Transverse colon (tissue), 4 donors: ENCODE results near the gene SEPHS1. TPM values are rescaled to one million over a fixed set of nuclear protein-coding genes. Genes with fewer than 3 reads are reported as not detected.
"Not testable (repeated sequence)": the region's sequence is repeated elsewhere in the genome, so short reads cannot be mapped to it uniquely, and the experiment has no call there.

Source experiments
- DNase-seq: peaks from one replicate; pipeline ENCODE4 v3.0.0-alpha.2; 2019
- H3K27ac ChIP-seq, 4 donors: fragments of 200-600 bp; sonication (generic); 2 replicates each; pipeline ENCODE4 v1.5.1; 2016 to 2018; ENCODE audit warnings: inconsistent platforms in 4 of 4
- H3K27me3 ChIP-seq: fragments of 200-600 bp; sonication (generic); 2 replicates; pipeline ENCODE4 v1.5.1; 2017; ENCODE audit warnings: inconsistent platforms
- H3K36me3 ChIP-seq, 4 donors: fragments of 200-600 bp; sonication (generic); 2 replicates each; pipeline ENCODE4 v1.5.1; 2017 to 2019; ENCODE audit warnings: inconsistent platforms in 4 of 4
- H3K4me1 ChIP-seq, 4 donors: fragments of 200-600 bp; sonication (generic); 2 replicates each; pipeline ENCODE4 v1.5.1; 2017 to 2020; ENCODE audit warnings: inconsistent platforms in 4 of 4
- H3K4me3 ChIP-seq, 4 donors: fragments of 200-600 bp; sonication (generic); 1 replicate in 1 of 4; 2 replicates in 3 of 4; pipeline versions ENCODE4 v1.5.1 to v1.6.1; 2017 to 2019; ENCODE audit warnings: inconsistent platforms in 4 of 4
- H3K9me3 ChIP-seq, 2 donors: fragments of 200-600 bp; sonication (generic); 2 replicates each; pipeline ENCODE4 v1.5.1; 2017 to 2019; ENCODE audit warnings: inconsistent platforms in 2 of 2
- CTCF ChIP-seq, 5 experiments: fragments of 200-600 bp in 3 of 5; fragments of 450-650 bp in 2 of 5; sonication (generic) in 3 of 5; IDR thresholded peaks; 1 replicate in 2 of 5; 2 replicates in 3 of 5; pipeline ENCODE4 v1.5.1; 2016 to 2017; ENCODE audit warnings: antibody characterized with exemption in 5 of 5, inconsistent platforms in 3 of 5, mild to moderate bottlenecking in 2 of 5, moderate library complexity in 1 of 5
- EP300 ChIP-seq: sonication (generic); formaldehyde crosslinking; IDR thresholded peaks from one replicate; pipeline ENCODE4 v1.6.1; 2017; ENCODE audit warnings: antibody characterized with exemption, low read depth
- POLR2A ChIP-seq: fragments of 450-650 bp; IDR thresholded peaks from one replicate; pipeline ENCODE4 v1.6.1; 2016; ENCODE audit warnings: antibody characterized with exemption, mild to moderate bottlenecking, moderate library complexity
- POLR2AphosphoS5 ChIP-seq, 3 donors: sonication (generic); formaldehyde crosslinking; IDR thresholded peaks; one replicate each; pipeline ENCODE4 v1.6.1; 2016; ENCODE audit warnings: antibody characterized with exemption in 3 of 3
- WGBS, 2 donors: methylation state at CpG; one replicate each; pipeline ENCODE4 v1.1.5; 2018; ENCODE audit warnings: low coverage in 1 of 2; 5-methylcytosine and 5-hydroxymethylcytosine counted together
- in situ Hi-C, 4 donors: fragments of 200-750 bp; cut with MboI; loops; one replicate each; pipeline versions ENCODE4 v1.15.0 to v1.15.1; 2017; ENCODE audit warnings: low sequenced_read_pairs in 3 of 4, low pct_ligation_motif_present in 1 of 4, low pct_unique_long_range_greater_than_20kb in 1 of 4
- intact Hi-C: fragments of 100-400 bp; cut with DNase I; formaldehyde crosslinking; loops from one replicate; pipeline ENCODE4 v1.15.1; 2023; ENCODE audit warnings: low total_unique reads
- total RNA-seq, 4 donors: library from RNA; depleted of rRNA; stranded (reverse); fragments of >200 nt; gene quantifications; one replicate each; pipeline ENCODE4 v1.1.0, GENCODE V29; 2016

Gene SEPHS1
- total RNA-seq, 4 donors from 2014 or later: 14.6 to 44.6 (median 28.5) TPM

GRCh38 chr10:13334556-13334955 is 13.5 kb downstream of the SEPHS1 start:
- Histone ChIP-seq H3K27me3 (no peaks in the 10 kb centered on the region), H3K9me3 (no peaks in the 10 kb centered on the region), H3K4me1 (peaks cover 9 to 30% (median 19%) of the 10 kb centered on the region in 4 donors), H3K36me3 (peaks cover 0 to 33% (median 5%) of the 10 kb centered on the region in 4 donors), H3K4me3 (no peak overlapping the region), H3K27ac (no peak overlapping the region)
- intact Hi-C loops (no loop called here), in situ Hi-C loops (no loop called here)
- no peak for DNase-seq
- TF ChIP-seq CTCF (IDR thresholded peaks at IDR 0.05): no peak
- TF ChIP-seq EP300: no peak
- no peak for TF ChIP-seq POLR2AphosphoS5 (IDR thresholded peaks at IDR 0.05)
- no peak for TF ChIP-seq POLR2A
- 91 to 100% methylated on average over 1 to 2 of the region's 2 CpGs for WGBS, 2 donors

- WGBS, 2 donors: 80 to 97% methylated on average over 1 to 5 of the region's 5 CpGs
- no peak overlapping the region for H3K27ac ChIP-seq
- intact Hi-C loops: no loop called here
- DNase-seq: no peak
- in situ Hi-C loops: no loop called here
- H3K9me3 ChIP-seq: no peaks in the 10 kb centered on the region
- H3K27me3 ChIP-seq: no peaks in the 10 kb centered on the region
- H3K36me3 ChIP-seq: peaks cover 0 to 44% (median 13%) of the 10 kb centered on the region in 4 donors
- no peak overlapping the region for H3K4me3 ChIP-seq
- no peak for TF ChIP-seq EP300
- TF ChIP-seq POLR2A: no peak
- peaks cover 0 to 3% (median under 1%) of the 10 kb centered on the region in 4 donors for H3K4me1 ChIP-seq
These were observed 16.4 kb downstream of the SEPHS1 start for GRCh38 chr10:13331646-13332045.

DNA sequence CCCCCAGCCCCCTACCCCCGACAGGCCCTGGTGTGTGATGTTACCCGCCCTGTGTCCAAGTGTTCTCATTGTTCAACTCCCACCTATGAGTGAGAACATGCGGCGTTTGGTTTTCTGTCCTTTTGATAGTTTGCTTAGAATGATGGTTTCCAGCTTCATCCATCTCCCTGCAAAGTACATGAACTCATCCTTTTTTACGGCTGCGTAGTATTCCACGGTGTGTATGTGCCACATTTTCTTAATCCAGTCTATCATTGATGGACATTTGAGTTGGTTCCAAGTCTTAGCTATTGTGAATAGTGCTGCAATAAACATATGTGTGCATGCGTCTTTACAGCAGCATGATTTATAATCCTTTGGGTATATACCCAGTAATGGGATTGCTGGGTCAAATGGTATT is 17.1 kb downstream of the SEPHS1 start:
- H3K4me3 ChIP-seq, H3K27me3 ChIP-seq, in situ Hi-C loops, DNase-seq, H3K9me3 ChIP-seq, H3K27ac ChIP-seq, H3K4me1 ChIP-seq, intact Hi-C loops: not testable (repeated sequence)
- WGBS, 2 donors: 96% methylated on average over 8 of the region's 8 CpGs
- peaks cover 0 to 50% (median 17%) of the 10 kb centered on the region in 4 donors for H3K36me3 ChIP-seq

GRCh38 chr10:13329565-13329964 is 18.5 kb downstream of the SEPHS1 start:
- Histone ChIP-seq H3K27me3 (no peaks in the 10 kb centered on the region), H3K9me3 (no peaks in the 10 kb centered on the region), H3K36me3 (peaks cover 0 to 61% (median 17%) of the 10 kb centered on the region in 4 donors), H3K4me3 (no peak overlapping the region), H3K4me1 (peaks cover 0 to 3% (median 0%) of the 10 kb centered on the region in 4 donors), H3K27ac (no peak overlapping the region)
- intact Hi-C loops (no loop called here), in situ Hi-C loops (no loop called here)
- WGBS, 2 donors: 75 to 90% methylated on average over 1 to 3 of the region's 3 CpGs
- TF ChIP-seq POLR2AphosphoS5 (IDR thresholded peaks at IDR 0.05) (no peak), EP300 (no peak)
- no peak for DNase-seq

DNA sequence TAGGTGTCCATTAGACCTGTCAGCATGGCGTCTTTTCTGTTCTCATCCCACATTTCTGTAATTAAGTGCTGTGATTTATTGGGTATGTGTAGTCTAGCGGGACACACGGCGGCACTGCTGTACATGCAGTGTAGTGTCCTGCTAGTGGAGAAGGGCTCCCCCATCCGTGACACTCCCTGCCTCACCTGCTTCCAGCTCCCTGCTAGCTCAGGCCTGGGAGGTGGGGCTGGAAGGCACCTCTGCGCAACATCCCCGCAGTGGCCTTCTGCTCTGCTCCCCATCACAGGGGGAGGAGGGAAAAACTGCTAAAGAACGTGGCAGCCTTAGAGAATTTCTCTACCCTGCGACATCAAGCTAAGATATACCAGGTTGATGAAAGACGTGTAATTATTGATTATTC is 19.5 kb downstream of the SEPHS1 start:
- DNase-seq: no peak
- Histone ChIP-seq H3K9me3 (no peaks in the 10 kb centered on the region), H3K27ac (no peak overlapping the region), H3K4me3 (no peak overlapping the region), H3K27me3 (no peaks in the 10 kb centered on the region), H3K36me3 (peaks cover 0 to 64% (median 17%) of the 10 kb centered on the region in 4 donors), H3K4me1 (peaks cover 0 to 3% (median 0%) of the 10 kb centered on the region in 4 donors)
- TF ChIP-seq EP300: no peak
- no peak for TF ChIP-seq CTCF (IDR thresholded peaks at IDR 0.05)
- no peak for TF ChIP-seq POLR2A
- TF ChIP-seq POLR2AphosphoS5 (IDR thresholded peaks at IDR 0.05): no peak
- WGBS, 2 donors: 91 to 93% methylated on average over 3 to 10 of the region's 10 CpGs
- intact Hi-C loops: no loop called here
- in situ Hi-C loops: no loop called here

GRCh38 chr10:13328126-13328525 is 20.0 kb downstream of the SEPHS1 start:
- intact Hi-C loops: no loop called here
- Histone ChIP-seq H3K4me3 (no peak overlapping the region), H3K4me1 (peaks cover 0 to 3% (median 0%) of the 10 kb centered on the region in 4 donors), H3K27me3 (no peaks in the 10 kb centered on the region), H3K9me3 (no peaks in the 10 kb centered on the region), H3K36me3 (peaks cover 0 to 60% (median 19%) of the 10 kb centered on the region in 4 donors), H3K27ac (no peak overlapping the region)
- DNase-seq: no peak
- in situ Hi-C loops: no loop called here
- 96% methylated on average over 5 of the region's 5 CpGs; no CpG with 5 or more reads in 1 of the 2 donors for WGBS, 2 donors
- TF ChIP-seq CTCF (IDR thresholded peaks at IDR 0.05) (no peak), EP300 (no peak)
